ENCODE data around the gene E2F1. TPM values are rescaled to one million over a fixed set of nuclear protein-coding genes. Genes with fewer than 3 reads are reported as not detected.

E2F1 gene
- total and polyA plus RNA-seq, 2 experiments from 2014 or later = 12.1 to 42.6 TPM

- Histone ChIP-seq H3K36me3 (ENCODE audit: insufficient read depth) (no peaks in the 10 kb centered on the region), H3K4me2 (peak overlapping the region; percentile 49), H3F3A (replicated peaks; ENCODE audit: low read depth) (peaks cover 6% of the 10 kb centered on the region; the same call in 1 of the 2 replicates), H3K27me3 (ENCODE audit: insufficient read depth) (no peaks in the 10 kb centered on the region), H3K4me3 (no peak overlapping the region; the same call in 1 of the 2 replicates), H3K79me2 (replicated peaks; ENCODE audit: insufficient read depth) (no peaks in the 10 kb centered on the region), H2AFZ (no peak overlapping the region), H3K4me1 (ENCODE audit: insufficient read depth) (peaks cover 22% of the 10 kb centered on the region), H3K27ac (ENCODE audit: low read depth) (peak overlapping the region; percentile 71), H4K20me1 (replicated peaks; ENCODE audit: insufficient read depth) (no peaks in the 10 kb centered on the region), H3K9me2 (ENCODE audit: insufficient read depth) (no peaks in the 10 kb centered on the region)
- Mint-ChIP-seq H3K36me3 (ENCODE audit: low read depth) (peaks cover 25% of the 10 kb centered on the region), H3K27ac (peak overlapping the region; percentile 3; the same call in 1 of the 2 replicates), H3K4me1 (peaks cover 22% of the 10 kb centered on the region), H3K9me3 (peaks cover 21% of the 10 kb centered on the region), H3K4me3 (peak overlapping the region; percentile 28; the same call in 2 of the 3 replicates), H3K27me3 (ENCODE audit: insufficient read depth, low read depth, poor library complexity) (peaks cover 22% of the 10 kb centered on the region)
- TF ChIP-seq CTCF (conservative IDR thresholded peaks at IDR 0.05; ENCODE audit: low read depth in 2 of 2) (no peak), ZNF114 (CRISPR knock-in tag; IDR thresholded peaks at IDR 0.05) (no peak), EZH2 (IDR thresholded peaks at IDR 0.05; ENCODE audit: low read depth, unreplicated experiment) (no peak), NANOG (IDR thresholded peaks at IDR 0.05; ENCODE audit: borderline replicate concordance) (no peak), ZNF462 (CRISPR knock-in tag; IDR thresholded peaks at IDR 0.05) (no peak), ETS1 (IDR thresholded peaks at IDR 0.05) (no peak), JUNB (IDR thresholded peaks at IDR 0.05; ENCODE audit: unreplicated experiment) (no peak), EZH2phosphoT487 (IDR thresholded peaks at IDR 0.05; ENCODE audit: unreplicated experiment) (no peak), POLR2AphosphoS5 (IDR thresholded peaks at IDR 0.05; ENCODE audit: low read depth) (no peak), REST (IDR thresholded peaks at IDR 0.05; ENCODE audit: unreplicated experiment) (no peak), ZNF331 (CRISPR knock-in tag; IDR thresholded peaks at IDR 0.05; ENCODE audit: low read depth) (no peak), STAT1 (IDR thresholded peaks at IDR 0.05; ENCODE audit: unreplicated experiment) (no peak), CREB1 (CRISPR knock-in tag; IDR thresholded peaks at IDR 0.05; ENCODE audit: low read depth) (no peak)
- ATAC-seq (no peak), DNase-seq (ENCODE audit: low spot score) (peak; percentile 49)
Measured at GRCh38 chr20:33733654-33734576, 47.7 kb upstream of the E2F1 start.
